ENCODE results near the gene C4orf46.
A peak's percentile ranks its signal among the peaks of the same experiment; 100 is the strongest.

GRCh38 chr4:158624889-158625478, 46.7 kb downstream of the C4orf46 start:
- TF ChIP-seq CTCF (IDR thresholded peaks at IDR 0.05), result peak; percentile 50 to 80 (median 72)
- no peak for TF ChIP-seq POLR2A (IDR thresholded peaks at IDR 0.05)
- TF ChIP-seq POLR2AphosphoS5 (IDR thresholded peaks at IDR 0.05), result no peak
- no peak for TF ChIP-seq EP300 (IDR thresholded peaks at IDR 0.05)
